Measurements from ENCODE around the gene BICRAL. TPM values are rescaled to one million over a fixed set of nuclear protein-coding genes. Genes with fewer than 3 reads are reported as not detected.

The BICRAL gene
- total and polyA plus RNA-seq, 2 donors from 2014 or later: 2.7 to 20.9 TPM

DNA sequence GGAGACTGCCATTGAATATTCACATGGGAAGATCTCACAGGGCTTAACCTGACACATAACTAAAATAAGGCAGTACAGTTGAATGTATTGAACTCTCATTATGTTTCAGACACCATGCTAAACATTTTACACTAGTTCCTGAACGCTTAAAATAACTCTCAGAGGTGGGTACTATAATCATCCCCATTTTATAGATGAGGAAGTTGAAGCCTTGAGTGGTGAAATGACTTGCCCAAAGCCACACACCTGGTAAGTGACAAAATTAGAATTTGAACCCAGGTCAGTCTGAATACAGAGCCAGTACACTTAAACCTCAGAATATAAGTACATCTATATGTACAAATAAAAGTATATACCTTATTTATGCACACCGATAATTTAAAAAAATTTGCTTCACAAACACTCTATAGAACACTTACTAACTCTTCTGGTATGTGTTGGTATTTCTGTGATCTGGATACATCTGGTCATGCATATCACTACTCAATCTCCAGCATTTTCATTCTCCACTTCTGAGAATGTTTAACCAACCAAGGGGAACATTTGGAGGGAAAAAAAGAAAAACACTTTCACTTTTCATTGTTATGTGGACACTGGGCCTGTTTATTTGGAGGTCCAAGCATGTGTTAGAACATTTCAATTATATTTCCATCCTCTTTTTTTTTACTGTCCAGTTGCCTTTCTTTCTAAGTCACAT lies 4.6 kb upstream of the BICRAL start:
- TF ChIP-seq, protein P1, sequence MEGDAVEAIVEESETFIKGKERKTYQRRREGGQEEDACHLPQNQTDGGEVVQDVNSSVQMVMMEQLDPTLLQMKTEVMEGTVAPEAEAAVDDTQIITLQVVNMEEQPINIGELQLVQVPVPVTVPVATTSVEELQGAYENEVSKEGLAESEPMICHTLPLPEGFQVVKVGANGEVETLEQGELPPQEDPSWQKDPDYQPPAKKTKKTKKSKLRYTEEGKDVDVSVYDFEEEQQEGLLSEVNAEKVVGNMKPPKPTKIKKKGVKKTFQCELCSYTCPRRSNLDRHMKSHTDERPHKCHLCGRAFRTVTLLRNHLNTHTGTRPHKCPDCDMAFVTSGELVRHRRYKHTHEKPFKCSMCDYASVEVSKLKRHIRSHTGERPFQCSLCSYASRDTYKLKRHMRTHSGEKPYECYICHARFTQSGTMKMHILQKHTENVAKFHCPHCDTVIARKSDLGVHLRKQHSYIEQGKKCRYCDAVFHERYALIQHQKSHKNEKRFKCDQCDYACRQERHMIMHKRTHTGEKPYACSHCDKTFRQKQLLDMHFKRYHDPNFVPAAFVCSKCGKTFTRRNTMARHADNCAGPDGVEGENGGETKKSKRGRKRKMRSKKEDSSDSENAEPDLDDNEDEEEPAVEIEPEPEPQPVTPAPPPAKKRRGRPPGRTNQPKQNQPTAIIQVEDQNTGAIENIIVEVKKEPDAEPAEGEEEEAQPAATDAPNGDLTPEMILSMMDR (IDR thresholded peaks at IDR 0.05; ENCODE audit: borderline replicate concordance, extremely low read depth, insufficient read depth): no peak
- peaks cover 5 to 7% (median 7%) of the 10 kb centered on the region in 3 donors for H3K4me1 ChIP-seq (ENCODE audit: control insufficient read depth in 2 of 3, insufficient read depth in 2 of 3, low read depth in 1 of 3, low read length in 3 of 3)
- H3K4me3 ChIP-seq (ENCODE audit: low read length in 3 of 3): no peak overlapping the region
- peak overlapping the region in 1 of 2 donors; percentile 26 for H3K27ac ChIP-seq (ENCODE audit: low read depth in 2 of 2, low read length in 2 of 2)
- FAIRE-seq (peak; percentile 93), DNase-seq (peak in 2 of 5 donors; percentile 75 to 78)
- H3K36me3 ChIP-seq (ENCODE audit: control insufficient read depth in 2 of 3, insufficient read depth in 3 of 3, low read length in 3 of 3): no peaks in the 10 kb centered on the region
- intact Hi-C loops (cut with DNase I): no loop called here
- H3K27me3 ChIP-seq (ENCODE audit: control insufficient read depth, insufficient read depth, low read length): no peaks in the 10 kb centered on the region
- no peaks in the 10 kb centered on the region for H3K9me3 ChIP-seq (ENCODE audit: control insufficient read depth in 2 of 3, insufficient read depth in 1 of 3, low read length in 3 of 3)
- H3K9ac ChIP-seq (ENCODE audit: low read length in 3 of 3): no peak overlapping the region

DNA sequence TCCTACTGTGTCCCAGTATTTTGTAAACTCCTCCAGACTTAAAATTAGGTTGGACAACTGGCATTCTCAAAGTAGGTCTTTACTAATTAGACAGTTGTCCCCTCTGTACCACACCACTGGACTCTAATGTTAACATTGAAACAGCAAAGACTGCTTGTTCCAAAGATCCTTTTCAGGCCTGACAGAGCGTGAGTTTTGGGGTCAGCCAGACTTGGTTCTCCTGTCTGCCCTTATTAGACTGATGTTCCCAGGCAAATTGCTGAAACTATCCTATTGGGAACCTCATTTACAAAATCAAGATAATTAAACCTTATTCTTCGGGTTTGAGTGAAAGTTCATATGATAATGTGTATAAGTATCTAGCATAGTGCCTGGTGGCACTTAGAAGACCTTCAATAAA lies 3.7 kb upstream of the BICRAL start:
- TF ChIP-seq, protein P1 (IDR thresholded peaks at IDR 0.05; ENCODE audit: borderline replicate concordance, extremely low read depth, insufficient read depth): no peak
- DNase-seq (peak in 1 of 5 donors; percentile 20), FAIRE-seq (no peak)
- H3K9ac ChIP-seq (ENCODE audit: low read length in 3 of 3): peak overlapping the region in 1 of 3 donors; percentile 30
- H3K27ac ChIP-seq (ENCODE audit: low read depth in 2 of 2, low read length in 2 of 2): peak overlapping the region in 1 of 2 donors; percentile 23
- H3K9me3 ChIP-seq (ENCODE audit: control insufficient read depth in 2 of 3, insufficient read depth in 1 of 3, low read length in 3 of 3): no peaks in the 10 kb centered on the region
- intact Hi-C loops (cut with DNase I): no loop called here
- no peaks in the 10 kb centered on the region for H3K27me3 ChIP-seq (ENCODE audit: control insufficient read depth, insufficient read depth, low read length)
- H3K4me1 ChIP-seq (ENCODE audit: control insufficient read depth in 2 of 3, insufficient read depth in 2 of 3, low read depth in 1 of 3, low read length in 3 of 3): peaks cover 3 to 7% (median 7%) of the 10 kb centered on the region in 3 donors
- no peak overlapping the region for H3K4me3 ChIP-seq (ENCODE audit: low read length in 3 of 3)
- H3K36me3 ChIP-seq (ENCODE audit: control insufficient read depth in 2 of 3, insufficient read depth in 3 of 3, low read length in 3 of 3): no peaks in the 10 kb centered on the region

DNA sequence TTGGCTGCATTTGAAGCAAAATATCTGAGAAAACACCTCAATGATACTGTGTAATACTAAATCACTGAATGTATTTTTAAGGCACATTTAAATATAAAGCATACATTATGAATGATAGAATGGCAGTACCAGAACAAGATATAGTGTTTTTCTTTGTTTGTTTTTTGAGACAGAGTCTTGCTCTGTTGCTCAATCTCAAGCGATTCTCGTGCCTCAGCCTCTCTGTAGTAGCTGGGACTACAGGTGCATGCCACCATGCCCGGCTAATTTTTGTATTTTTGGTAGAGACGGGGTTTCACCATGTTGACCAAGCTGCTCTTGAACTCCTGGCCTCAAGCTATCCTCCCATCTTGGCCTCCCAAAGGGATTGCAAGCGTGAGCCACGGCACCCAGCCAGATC lies 2.3 kb upstream of the BICRAL start:
- no peak overlapping the region for H3K4me3 ChIP-seq (ENCODE audit: low read length in 3 of 3)

More for the DNA sequence above, 2.3 kb upstream of the BICRAL start:
- Histone ChIP-seq H3K27ac (ENCODE audit: low read depth in 2 of 2, low read length in 2 of 2) (no peak overlapping the region), H3K4me1 (ENCODE audit: control insufficient read depth in 2 of 3, insufficient read depth in 2 of 3, low read depth in 1 of 3, low read length in 3 of 3) (peaks cover 3 to 7% (median 7%) of the 10 kb centered on the region in 3 donors), H3K27me3 (ENCODE audit: control insufficient read depth, insufficient read depth, low read length) (no peaks in the 10 kb centered on the region), H3K9me3 (ENCODE audit: control insufficient read depth in 2 of 3, insufficient read depth in 1 of 3, low read length in 3 of 3) (no peaks in the 10 kb centered on the region), H3K9ac (ENCODE audit: low read length in 3 of 3) (no peak overlapping the region), H3K36me3 (ENCODE audit: control insufficient read depth in 2 of 3, insufficient read depth in 3 of 3, low read length in 3 of 3) (no peaks in the 10 kb centered on the region)
- TF ChIP-seq, protein P1 (IDR thresholded peaks at IDR 0.05; ENCODE audit: borderline replicate concordance, extremely low read depth, insufficient read depth): no peak
- FAIRE-seq: no peak
- intact Hi-C loops (cut with DNase I): no loop called here
- DNase-seq: no peak

Measured in kidney (tissue), 14 donors.